H1 (cell line): Measurements from ENCODE around the gene PGPEP1.
A peak's percentile ranks its signal among the peaks of the same experiment; 100 is the strongest.

Source experiments
- EZH2 ChIP-seq: fragments of 200-600 bp; sonication (generic); IDR thresholded peaks from 2 replicates; pipeline ENCODE4 v1.7.1; 2012; ENCODE audit warnings: low read depth, mild to moderate bottlenecking, moderate library complexity, low read length, inconsistent platforms; ENCODE audit not compliant: severe bottlenecking
- GABPA ChIP-seq: IDR thresholded peaks from 2 replicates; pipeline ENCODE4 v1.6.1; 2011; ENCODE audit warnings: mild to moderate bottlenecking, low read length, moderate library complexity, borderline replicate concordance; ENCODE audit not compliant: insufficient read depth
- HDAC2 ChIP-seq, 2 experiments: fragments of 300-600 bp in 1 of 2; sonication (generic) in 1 of 2; IDR thresholded peaks; 2 replicates each; pipeline ENCODE4 v1.6.1; 2011 to 2012; ENCODE audit warnings: low read depth in 2 of 2, low read length in 2 of 2, mild to moderate bottlenecking in 2 of 2, moderate library complexity in 2 of 2, borderline replicate concordance in 1 of 2, inconsistent platforms in 1 of 2
- NRF1 ChIP-seq: IDR thresholded peaks from 2 replicates; pipeline ENCODE4 v1.6.1; 2011; ENCODE audit warnings: mild to moderate bottlenecking, low read depth, low read length, improper control_type of control experiment
- POLR2A ChIP-seq, 2 experiments: IDR thresholded peaks; 1 replicate in 1 of 2; 2 replicates in 1 of 2; pipeline ENCODE4 v1.6.1; 2011; ENCODE audit warnings: low read depth in 2 of 2, low read length in 2 of 2, mild to moderate bottlenecking in 2 of 2; ENCODE audit errors: control extremely low read depth in 1 of 2
- RFX5 ChIP-seq: IDR thresholded peaks from 2 replicates; pipeline ENCODE4 v1.6.1; 2011; ENCODE audit warnings: low read depth, low read length, improper control_type of control experiment, borderline replicate concordance
- RXRA ChIP-seq: IDR thresholded peaks from 2 replicates; pipeline ENCODE4 v1.6.1; 2011; ENCODE audit warnings: low read depth, mild to moderate bottlenecking, low read length, moderate library complexity; ENCODE audit not compliant: insufficient read depth
- SIN3A ChIP-seq, 2 experiments: IDR thresholded peaks in 1 of 2; conservative IDR thresholded peaks in 1 of 2; 2 replicates each; pipeline ENCODE4 v1.6.1; 2011 to 2012; ENCODE audit warnings: low read length in 2 of 2, improper control_type of control experiment in 1 of 2, low read depth in 1 of 2, mild to moderate bottlenecking in 1 of 2
- TF ChIP-seq, protein P1 (sequence below), 3 experiments: IDR thresholded peaks; 1 replicate in 2 of 3; 2 replicates in 1 of 3; pipeline versions ENCODE4 v1.5.1 to v1.6.1; 2011; ENCODE audit warnings: low read length in 3 of 3, mild to moderate bottlenecking in 3 of 3, inconsistent platforms in 2 of 3, low read depth in 1 of 3, moderate library complexity in 1 of 3; ENCODE audit not compliant: insufficient read depth in 1 of 3; ENCODE audit errors: control extremely low read depth in 1 of 3

GRCh38 chr19:18419195-18419698 lies 78.8 kb downstream of the PGPEP1 start, which contains the start of gene SSBP4:
- TF ChIP-seq HDAC2 (IDR thresholded peaks at IDR 0.05; ENCODE audit: borderline replicate concordance in 1 of 2, low read depth in 2 of 2, low read length in 2 of 2) (no peak), NRF1 (peak; percentile 27; the same call in 1 of the 2 replicates), GABPA (0 out of 2 replicates have a peak, but pooled peaks have one; percentile 37), RFX5 (no peak), EZH2 (no peak), RXRA (no peak), SIN3A (conservative IDR thresholded peaks at IDR 0.05 in 1 of 2, IDR thresholded peaks at IDR 0.05 in 1 of 2; ENCODE audit: low read depth in 1 of 2, low read length in 2 of 2) (peak in 1 of 2 experiments; percentile 84; a peak in 1 of 4 replicates), POLR2A (IDR thresholded peaks at IDR 0.05; ENCODE audit: control extremely low read depth in 1 of 2, low read depth in 2 of 2, low read length in 2 of 2) (no peak)
- TF ChIP-seq, protein P1, sequence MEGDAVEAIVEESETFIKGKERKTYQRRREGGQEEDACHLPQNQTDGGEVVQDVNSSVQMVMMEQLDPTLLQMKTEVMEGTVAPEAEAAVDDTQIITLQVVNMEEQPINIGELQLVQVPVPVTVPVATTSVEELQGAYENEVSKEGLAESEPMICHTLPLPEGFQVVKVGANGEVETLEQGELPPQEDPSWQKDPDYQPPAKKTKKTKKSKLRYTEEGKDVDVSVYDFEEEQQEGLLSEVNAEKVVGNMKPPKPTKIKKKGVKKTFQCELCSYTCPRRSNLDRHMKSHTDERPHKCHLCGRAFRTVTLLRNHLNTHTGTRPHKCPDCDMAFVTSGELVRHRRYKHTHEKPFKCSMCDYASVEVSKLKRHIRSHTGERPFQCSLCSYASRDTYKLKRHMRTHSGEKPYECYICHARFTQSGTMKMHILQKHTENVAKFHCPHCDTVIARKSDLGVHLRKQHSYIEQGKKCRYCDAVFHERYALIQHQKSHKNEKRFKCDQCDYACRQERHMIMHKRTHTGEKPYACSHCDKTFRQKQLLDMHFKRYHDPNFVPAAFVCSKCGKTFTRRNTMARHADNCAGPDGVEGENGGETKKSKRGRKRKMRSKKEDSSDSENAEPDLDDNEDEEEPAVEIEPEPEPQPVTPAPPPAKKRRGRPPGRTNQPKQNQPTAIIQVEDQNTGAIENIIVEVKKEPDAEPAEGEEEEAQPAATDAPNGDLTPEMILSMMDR (IDR thresholded peaks at IDR 0.05; ENCODE audit: control extremely low read depth in 1 of 3, insufficient read depth in 1 of 3, low read depth in 1 of 3, low read length in 3 of 3): peak; percentile 32 to 80 (median 39)
